Measurements from ENCODE around the gene SCAF1.

DNA sequence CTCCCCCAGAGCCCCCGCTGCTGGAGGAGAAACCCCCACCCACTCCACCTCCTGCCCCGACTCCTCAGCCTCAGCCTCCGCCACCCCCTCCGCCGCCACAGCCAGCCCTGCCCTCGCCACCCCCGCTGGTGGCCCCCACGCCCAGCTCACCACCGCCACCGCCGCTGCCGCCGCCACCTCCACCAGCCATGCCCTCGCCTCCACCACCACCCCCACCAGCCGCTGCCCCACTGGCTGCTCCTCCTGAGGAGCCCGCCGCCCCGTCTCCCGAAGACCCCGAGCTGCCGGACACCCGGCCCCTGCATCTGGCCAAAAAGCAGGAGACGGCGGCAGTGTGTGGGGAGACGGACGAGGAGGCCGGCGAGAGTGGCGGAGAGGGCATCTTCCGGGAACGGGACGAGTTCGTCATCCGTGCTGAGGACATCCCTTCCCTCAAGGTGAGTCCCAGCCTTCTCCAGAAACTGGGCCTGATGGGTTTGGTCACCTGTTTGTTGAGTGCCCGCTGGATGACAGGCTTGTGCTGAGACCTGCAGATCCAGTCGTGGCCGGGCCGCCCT lies 40.4 kb upstream of the SCAF1 start:
- TF ChIP-seq CTCF (IDR thresholded peaks at IDR 0.05): no peak
- TF ChIP-seq POLR2A (IDR thresholded peaks at IDR 0.05): no peak
